NCI-H82 treated with DMSO at 0.1 percent for 48 hours (cell line): Measurements from ENCODE around the gene CYTH3.
"Not testable (repeated sequence)": the region's sequence is repeated elsewhere in the genome, so short reads cannot be mapped to it uniquely, and the experiment has no call there.

Experiments
- DNase-seq: peaks from one replicate; lab custom pipeline; 2025; ENCODE audit not compliant: unreplicated experiment; lab: John Stamatoyannopoulos, UW

Gene CYTH3

GRCh38 chr7:6200971-6201370 is 71.5 kb downstream of the CYTH3 start:
- DNase-seq, result no peak

GRCh38 chr7:6198689-6199595 is 73.5 kb downstream of the CYTH3 start:
- no peak for DNase-seq

DNA sequence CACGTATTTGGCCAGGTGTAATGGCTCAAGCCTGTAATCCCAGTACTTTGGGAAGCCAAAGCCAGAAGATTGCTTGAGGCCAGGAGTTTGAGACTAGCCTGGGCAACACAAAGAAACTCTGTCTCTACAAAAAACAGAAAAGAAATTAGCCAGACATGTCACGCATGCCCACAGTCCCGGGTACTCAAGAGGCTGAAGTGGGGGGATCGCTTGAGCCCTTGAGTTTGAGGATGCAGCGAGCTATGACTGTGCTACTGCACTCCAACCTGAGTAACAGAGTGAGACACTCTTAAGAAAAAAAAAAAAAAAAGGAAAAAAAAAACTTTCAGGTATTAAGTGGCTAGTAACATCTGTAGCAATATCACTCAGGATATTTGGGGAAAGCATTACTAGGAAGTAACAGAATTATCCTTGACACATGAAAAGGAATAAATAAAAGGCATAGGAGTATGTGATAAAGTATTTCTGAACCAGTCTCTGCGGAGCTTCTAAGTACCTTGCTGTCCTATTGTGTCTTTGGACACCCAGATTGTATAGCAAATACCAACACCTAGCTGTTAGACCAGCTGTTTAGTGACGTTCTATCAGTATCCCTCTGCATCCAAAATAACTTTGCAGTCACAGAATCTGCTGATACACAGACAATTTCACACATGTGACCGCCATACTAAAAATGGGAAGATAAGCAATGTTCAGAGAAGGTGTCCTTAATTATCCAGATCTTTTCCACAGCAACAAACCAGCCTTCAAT is 74.4 kb downstream of the CYTH3 start:
- no peak for DNase-seq

DNA sequence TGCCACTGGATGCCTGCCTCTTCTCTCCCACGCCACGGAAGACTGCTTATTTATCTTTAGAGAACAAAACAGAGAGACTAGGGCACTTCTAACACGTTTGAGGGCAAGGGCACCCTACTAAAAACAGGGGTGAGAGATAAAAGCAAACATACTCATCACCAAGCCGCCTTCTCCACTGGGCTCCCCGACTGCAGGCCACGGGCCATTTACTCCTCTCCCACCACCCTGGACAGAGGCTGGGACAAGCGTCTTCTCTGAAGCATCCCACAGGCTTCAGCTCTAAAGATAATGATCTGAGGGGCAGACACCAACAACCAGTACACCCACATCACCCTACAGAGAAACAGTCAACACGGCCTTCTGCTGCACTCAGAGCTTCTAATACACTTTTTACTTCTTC is 78.7 kb downstream of the CYTH3 start:
- DNase-seq, result no peak

GRCh38 chr7:6190563-6190962 is 81.9 kb downstream of the CYTH3 start:
- DNase-seq, result not testable (repeated sequence)

- DNase-seq, result no peak
Observed at GRCh38 chr7:6188389-6188788, 84.0 kb downstream of the CYTH3 start.

- no peak for DNase-seq
Observed at GRCh38 chr7:6186577-6186976, 85.8 kb downstream of the CYTH3 start.

DNA sequence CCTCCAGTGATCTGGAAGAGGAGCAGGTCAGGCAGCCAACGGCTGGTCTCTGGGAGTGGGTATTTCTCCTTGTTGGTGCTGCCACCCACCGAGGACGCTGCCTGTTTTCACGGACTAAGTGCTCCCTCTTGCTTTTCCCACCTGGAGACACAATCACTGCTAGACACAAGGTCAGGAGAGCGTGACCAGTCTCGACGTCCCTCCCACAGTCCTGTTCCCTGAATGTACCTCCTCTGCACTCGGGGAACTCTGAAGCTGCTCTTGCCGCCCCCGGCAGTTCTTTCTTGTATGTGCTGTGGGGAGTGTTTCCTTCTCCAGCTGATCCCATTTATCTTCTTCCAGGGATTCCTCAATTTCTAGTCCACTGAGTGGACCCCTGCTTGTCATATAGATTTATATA is 89.4 kb downstream of the CYTH3 start:
- no peak for DNase-seq

- no peak for DNase-seq
Observed at GRCh38 chr7:6181136-6181535, 91.3 kb downstream of the CYTH3 start.

GRCh38 chr7:6180344-6180725 is 92.1 kb downstream of the CYTH3 start:
- no peak for DNase-seq

DNA sequence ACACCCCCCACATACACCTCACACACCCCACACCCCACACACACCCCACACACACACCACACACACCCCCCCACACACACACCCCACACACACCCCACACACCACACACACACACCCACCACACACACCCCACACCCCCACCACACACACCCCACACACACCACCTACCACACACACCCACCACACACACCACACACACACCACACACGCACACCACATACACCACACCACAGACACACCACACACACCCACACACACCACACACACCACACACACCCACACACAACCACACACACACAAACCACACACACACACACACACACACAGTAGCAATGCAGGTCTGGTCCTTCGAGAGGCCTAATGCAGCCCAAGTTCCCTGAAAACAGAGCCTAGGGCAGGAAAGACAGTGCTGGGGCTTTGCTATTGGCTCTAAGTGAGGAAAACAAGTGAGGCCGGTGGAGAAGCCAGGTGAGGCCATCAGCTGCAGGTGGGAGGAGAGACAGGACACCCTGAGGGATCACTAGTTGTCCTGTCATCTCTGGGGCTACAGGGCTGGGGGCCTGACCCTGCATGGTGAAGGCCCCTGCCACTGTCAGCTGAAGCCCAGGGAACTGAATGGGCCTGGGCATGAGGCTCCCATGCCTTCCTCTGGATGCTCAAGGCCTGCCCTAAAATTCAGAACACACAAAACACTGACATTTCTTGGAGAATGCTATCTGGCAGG is 92.6 kb downstream of the CYTH3 start:
- DNase-seq, result no peak

DNA sequence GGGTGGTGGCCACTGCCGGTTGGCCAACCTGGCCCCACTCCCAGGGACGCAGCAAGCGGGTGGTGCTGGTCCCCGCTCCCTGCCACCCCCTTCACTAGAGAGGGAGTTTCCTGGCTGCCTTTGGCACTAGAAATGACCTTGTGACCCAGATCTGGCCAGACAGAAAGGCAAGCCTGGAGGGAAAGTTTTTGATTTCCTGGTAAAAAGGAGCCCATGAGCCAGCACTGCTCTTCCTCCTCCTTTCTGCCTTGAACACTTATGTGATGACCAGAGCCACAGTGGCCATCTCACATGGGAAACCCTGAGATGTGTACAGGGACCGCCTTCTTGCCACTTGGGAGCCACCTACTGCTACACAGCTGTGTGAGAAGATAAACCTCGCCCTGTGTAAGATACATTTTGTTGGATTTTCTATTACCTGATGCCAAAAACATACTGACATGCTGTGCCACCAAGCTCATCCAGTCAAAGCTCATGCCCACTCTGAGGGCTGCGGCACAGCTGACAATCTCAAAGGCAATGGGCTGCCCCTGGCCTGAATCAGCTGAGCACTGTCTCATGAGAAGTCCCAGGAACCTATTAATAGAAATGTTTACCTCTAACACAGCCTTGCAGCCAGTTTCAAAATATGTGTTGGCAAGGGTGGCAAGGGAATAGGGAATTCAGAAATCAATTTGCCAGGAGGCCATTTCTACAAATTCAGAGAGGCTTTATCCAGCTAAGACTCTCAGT is 94.0 kb downstream of the CYTH3 start:
- no peak for DNase-seq

DNA sequence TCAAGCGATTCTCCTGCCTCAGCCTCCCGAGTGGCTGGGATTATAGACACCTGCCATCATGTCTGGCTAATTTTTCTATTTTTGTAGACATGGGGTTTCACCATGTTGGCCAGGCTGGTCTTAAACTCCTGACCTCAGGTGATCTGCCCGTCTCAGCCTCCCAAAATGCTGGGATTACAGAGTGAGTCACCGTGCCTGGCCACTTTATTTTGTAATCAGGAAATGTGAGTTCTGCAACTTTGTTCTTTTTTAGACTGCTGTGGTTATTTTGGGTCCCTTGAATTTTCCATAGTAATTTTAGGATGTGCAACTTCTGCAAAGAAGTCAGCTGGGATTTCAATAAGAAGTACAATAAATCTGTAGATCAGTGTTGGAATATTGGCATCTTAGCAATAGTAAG is 96.8 kb downstream of the CYTH3 start:
- DNase-seq, result no peak

DNA sequence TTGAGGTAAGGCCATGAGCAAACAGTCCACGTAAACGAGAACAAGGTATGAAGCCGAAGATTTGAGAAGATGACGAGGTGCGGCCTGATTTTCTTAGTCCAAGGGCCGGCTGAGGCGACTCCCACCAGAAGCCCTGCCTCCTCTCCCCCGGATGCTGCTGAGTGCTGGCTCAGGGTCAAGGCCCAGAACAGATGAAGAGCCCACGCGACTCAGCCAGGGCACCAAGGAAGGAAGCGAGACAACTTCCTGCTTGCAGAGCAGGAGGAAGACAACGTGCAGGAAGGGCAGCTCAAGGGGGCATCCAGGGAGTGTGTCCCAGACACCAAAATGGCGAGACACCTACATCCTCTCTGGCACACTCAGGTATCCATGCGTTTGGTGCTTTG is 99.5 kb downstream of the CYTH3 start:
- DNase-seq, result no peak

DNA sequence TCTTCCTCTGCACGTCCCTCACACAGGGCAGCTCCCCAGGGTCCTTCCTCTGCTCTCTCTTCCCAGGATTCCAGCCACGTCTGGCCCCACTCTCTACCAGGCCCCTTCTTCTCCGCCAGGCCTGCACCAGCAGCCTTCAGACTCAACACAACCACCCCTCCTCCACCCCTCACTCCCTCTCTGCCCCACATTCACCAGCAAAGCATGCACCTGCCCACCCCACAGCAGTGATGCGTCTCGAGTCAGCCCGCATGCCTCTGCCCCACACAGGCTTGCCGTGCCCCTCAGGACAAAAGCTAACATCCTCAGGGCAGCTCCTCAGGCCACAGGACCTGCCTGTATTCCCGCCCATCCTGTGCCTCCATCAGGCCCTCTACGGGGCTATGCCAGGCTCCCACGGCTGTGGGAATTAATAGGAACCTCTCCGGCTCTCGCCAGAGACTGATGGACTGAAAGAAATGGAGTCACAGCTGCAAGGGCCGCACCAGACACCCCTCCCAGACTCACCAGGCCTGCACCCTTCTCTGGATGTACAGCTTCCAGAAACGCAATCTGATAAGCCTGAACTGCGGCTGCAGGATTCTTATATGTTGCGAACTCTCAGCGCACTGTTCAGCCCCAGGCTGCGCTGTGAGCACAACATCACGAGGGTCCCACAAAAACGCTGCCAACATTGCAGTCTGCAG is 100.1 kb downstream of the CYTH3 start:
- DNase-seq, result no peak

DNA sequence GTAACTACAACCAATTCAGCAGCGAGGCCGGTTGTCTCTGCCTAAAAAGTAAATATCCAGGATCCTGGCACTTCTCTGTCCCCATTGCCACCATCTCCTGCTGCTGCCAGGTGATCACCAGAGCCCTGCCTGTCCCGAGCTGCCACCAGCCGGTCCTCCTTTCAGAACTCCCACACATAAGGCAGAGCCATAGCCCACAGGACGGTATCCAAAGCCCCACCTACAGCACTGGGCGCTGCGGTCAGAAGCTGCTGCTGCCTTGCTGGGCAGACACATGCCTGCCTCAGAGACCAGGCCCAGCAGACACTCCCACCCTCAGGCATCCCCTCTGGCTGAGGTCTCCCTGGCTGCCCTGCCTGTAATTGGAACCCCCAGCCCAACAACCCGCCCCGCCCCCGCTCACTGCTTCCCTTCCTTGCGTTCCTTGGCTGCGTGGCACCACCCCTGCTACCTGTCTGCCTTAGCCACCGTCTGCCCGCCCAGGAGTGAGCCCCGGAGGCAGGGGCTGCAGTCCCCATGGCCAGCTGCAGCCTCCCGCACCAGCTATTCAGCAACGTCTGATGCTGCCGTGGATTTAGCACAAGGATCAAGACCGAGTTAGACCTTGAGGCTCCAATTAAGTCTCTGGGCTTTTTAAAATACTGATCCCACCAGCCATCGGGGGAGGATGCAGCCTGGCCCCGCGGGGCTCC is 100.7 kb downstream of the CYTH3 start:
- DNase-seq, result no peak

- no peak for DNase-seq
Observed at GRCh38 chr7:6170571-6171531, 101.6 kb downstream of the CYTH3 start.

DNA sequence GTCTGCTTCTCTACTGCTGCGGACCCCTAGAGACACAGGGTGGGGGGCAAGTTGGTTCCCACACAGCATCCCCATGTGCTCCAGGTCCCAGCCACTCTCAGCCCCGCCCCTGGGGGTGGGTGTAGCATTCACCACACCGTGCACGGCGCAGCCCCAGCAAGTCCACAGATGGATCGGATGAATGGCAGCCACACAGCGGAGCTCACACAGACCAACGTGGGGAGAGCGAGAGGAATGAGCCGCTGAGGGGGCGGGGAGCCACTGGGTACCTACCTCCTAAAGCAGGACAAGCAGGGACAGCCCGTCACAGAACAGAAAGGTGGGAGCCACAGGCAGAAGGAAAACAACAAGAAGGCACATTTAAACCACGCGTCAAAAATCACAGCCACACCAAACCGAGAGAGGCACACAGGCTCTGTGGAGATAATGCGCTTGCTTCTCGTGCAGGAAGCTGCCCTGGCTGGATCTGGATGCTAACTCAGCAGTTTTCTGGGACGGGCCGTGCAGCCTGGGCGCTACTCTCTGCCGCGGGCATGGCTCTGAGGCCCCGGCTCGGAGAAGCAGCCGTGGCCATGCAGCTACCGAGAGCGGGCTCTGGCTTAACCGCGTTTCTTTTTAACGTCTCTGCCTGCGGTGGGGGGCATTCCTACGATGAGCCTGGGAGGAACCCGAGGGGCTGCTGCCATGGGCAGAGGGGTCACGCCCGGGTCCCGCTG is 102.5 kb downstream of the CYTH3 start:
- no peak for DNase-seq
